ENCODE results near the gene DCTN5.
A peak's percentile ranks its signal among the peaks of the same experiment; 100 is the strongest.
"Not testable (repeated sequence)": the region's sequence is repeated elsewhere in the genome, so short reads cannot be mapped to it uniquely, and the experiment has no call there.

The DCTN5 gene

GRCh38 chr16:23710008-23710407 lies 68.7 kb downstream of the DCTN5 start:
- no peaks in the 10 kb centered on the region for H3K79me1 ChIP-seq (ENCODE audit: low read length)
- no peak overlapping the region for H2AK5ac ChIP-seq (ENCODE audit: low read length)
- H2BK120ac ChIP-seq (ENCODE audit: low read depth, low read length) = no peak overlapping the region
- H2BK5ac ChIP-seq (ENCODE audit: low read length) = no peak overlapping the region
- no peak overlapping the region for H4K8ac ChIP-seq (ENCODE audit: low read depth, low read length)
- H3K27me3 ChIP-seq (ENCODE audit: insufficient read depth, low read length, poor library complexity) = peaks cover 11% of the 10 kb centered on the region
- no peak overlapping the region for H4K5ac ChIP-seq (ENCODE audit: low read length)
- DNase-seq = no peak
- no peak overlapping the region for H3K4me3 ChIP-seq (ENCODE audit: low read length)
- no peak overlapping the region for H3K4me2 ChIP-seq (ENCODE audit: low read length)
- no peaks in the 10 kb centered on the region for H3K79me2 ChIP-seq (ENCODE audit: control insufficient read depth, insufficient read depth, low read length)
- no peak overlapping the region for H3K23ac ChIP-seq (ENCODE audit: low read length)
- H3K36me3 ChIP-seq (ENCODE audit: control insufficient read depth, insufficient read depth, low read length) = no peaks in the 10 kb centered on the region
- H3K9ac ChIP-seq (ENCODE audit: low read length) = no peak overlapping the region
- no peak overlapping the region for H2BK15ac ChIP-seq (replicated peaks; ENCODE audit: low read depth)
- no peak overlapping the region for H3K27ac ChIP-seq (ENCODE audit: low read depth, low read length)
- no peak overlapping the region for H3K18ac ChIP-seq (ENCODE audit: low read length)
- H3K4me1 ChIP-seq (ENCODE audit: control insufficient read depth, low read depth, low read length) = no peaks in the 10 kb centered on the region
- no peak overlapping the region for H3K56ac ChIP-seq (ENCODE audit: low read length)
- no peak overlapping the region for H3K4ac ChIP-seq (ENCODE audit: low read depth, low read length)
- WGBS (ENCODE audit: extremely low coverage, insufficient coverage, low lambda C conversion rate) = no CpG with 5 or more reads among the region's 2 CpGs

- Histone ChIP-seq H2BK120ac (ENCODE audit: low read depth, low read length) (no peak overlapping the region), H3K79me2 (ENCODE audit: control insufficient read depth, insufficient read depth, low read length) (no peaks in the 10 kb centered on the region), H3K4me3 (ENCODE audit: low read length) (no peak overlapping the region), H2BK5ac (ENCODE audit: low read length) (no peak overlapping the region), H3K4me2 (ENCODE audit: low read length) (no peak overlapping the region), H3K23ac (ENCODE audit: low read length) (no peak overlapping the region), H3K27ac (ENCODE audit: low read depth, low read length) (no peak overlapping the region), H4K8ac (ENCODE audit: low read depth, low read length) (no peak overlapping the region), H3K4me1 (ENCODE audit: control insufficient read depth, low read depth, low read length) (no peaks in the 10 kb centered on the region), H3K4ac (ENCODE audit: low read depth, low read length) (no peak overlapping the region), H3K36me3 (ENCODE audit: control insufficient read depth, insufficient read depth, low read length) (no peaks in the 10 kb centered on the region), H3K18ac (ENCODE audit: low read length) (no peak overlapping the region), H2AK5ac (ENCODE audit: low read length) (no peak overlapping the region), H3K27me3 (ENCODE audit: insufficient read depth, low read length, poor library complexity) (peaks cover 11% of the 10 kb centered on the region), H4K5ac (ENCODE audit: low read length) (no peak overlapping the region), H3K79me1 (ENCODE audit: low read length) (no peaks in the 10 kb centered on the region), H3K56ac (ENCODE audit: low read length) (no peak overlapping the region), H2BK15ac (replicated peaks; ENCODE audit: low read depth) (no peak overlapping the region), H3K9ac (ENCODE audit: low read length) (no peak overlapping the region)
- no CpG with 5 or more reads among the region's 3 CpGs for WGBS (ENCODE audit: extremely low coverage, insufficient coverage, low lambda C conversion rate)
- no peak for DNase-seq
These were observed 69.2 kb downstream of the DCTN5 start for GRCh38 chr16:23710504-23710903.

GRCh38 chr16:23711785-23712184 lies 70.5 kb downstream of the DCTN5 start:
- H3K79me2 ChIP-seq (ENCODE audit: control insufficient read depth, insufficient read depth, low read length) = no peaks in the 10 kb centered on the region
- no peak overlapping the region for H3K9ac ChIP-seq (ENCODE audit: low read length)
- no peak overlapping the region for H4K8ac ChIP-seq (ENCODE audit: low read depth, low read length)
- peaks cover 11% of the 10 kb centered on the region for H3K27me3 ChIP-seq (ENCODE audit: insufficient read depth, low read length, poor library complexity)
- H3K36me3 ChIP-seq (ENCODE audit: control insufficient read depth, insufficient read depth, low read length) = no peaks in the 10 kb centered on the region
- no peaks in the 10 kb centered on the region for H3K79me1 ChIP-seq (ENCODE audit: low read length)
- H2BK120ac ChIP-seq (ENCODE audit: low read depth, low read length) = no peak overlapping the region
- WGBS (ENCODE audit: extremely low coverage, insufficient coverage, low lambda C conversion rate) = no CpG with 5 or more reads among the region's 4 CpGs
- H4K5ac ChIP-seq (ENCODE audit: low read length) = no peak overlapping the region
- H2BK5ac ChIP-seq (ENCODE audit: low read length) = no peak overlapping the region
- no peak overlapping the region for H3K4me3 ChIP-seq (ENCODE audit: low read length)
- no peak overlapping the region for H3K27ac ChIP-seq (ENCODE audit: low read depth, low read length)
- no peak overlapping the region for H3K4me2 ChIP-seq (ENCODE audit: low read length)
- no peak overlapping the region for H3K56ac ChIP-seq (ENCODE audit: low read length)
- H3K23ac ChIP-seq (ENCODE audit: low read length) = no peak overlapping the region
- H3K18ac ChIP-seq (ENCODE audit: low read length) = no peak overlapping the region
- H3K4me1 ChIP-seq (ENCODE audit: control insufficient read depth, low read depth, low read length) = no peaks in the 10 kb centered on the region
- H3K4ac ChIP-seq (ENCODE audit: low read depth, low read length) = no peak overlapping the region
- no peak overlapping the region for H2AK5ac ChIP-seq (ENCODE audit: low read length)
- no peak overlapping the region for H2BK15ac ChIP-seq (replicated peaks; ENCODE audit: low read depth)
- DNase-seq = no peak

GRCh38 chr16:23712976-23713375 lies 71.7 kb downstream of the DCTN5 start, which contains the start of gene ERN2:
ERN2 (minus strand) TSS chr16:23713222; CDS start chr16:23713187, 35 bp downstream.
- Histone ChIP-seq H3K4ac (ENCODE audit: low read depth, low read length) (no peak within 1 kb of the TSS), H2BK5ac (ENCODE audit: low read length) (no peak within 1 kb of the TSS), H3K4me2 (ENCODE audit: low read length) (peak within 1 kb of the TSS; percentile 59), H2BK15ac (replicated peaks; ENCODE audit: low read depth) (no peak within 1 kb of the TSS), H3K56ac (ENCODE audit: low read length) (peak within 1 kb of the TSS; percentile 67), H3K18ac (ENCODE audit: low read length) (no peak within 1 kb of the TSS), H3K79me1 (ENCODE audit: low read length) (no peaks in the 10 kb centered on the region), H3K79me2 (ENCODE audit: control insufficient read depth, insufficient read depth, low read length) (no peaks in the 10 kb centered on the region), H2BK120ac (ENCODE audit: low read depth, low read length) (no peak within 1 kb of the TSS), H3K27ac (ENCODE audit: low read depth, low read length) (no peak within 1 kb of the TSS), H3K4me3 (ENCODE audit: low read length) (no peak within 1 kb of the TSS), H3K23ac (ENCODE audit: low read length) (no peak within 1 kb of the TSS), H3K27me3 (ENCODE audit: insufficient read depth, low read length, poor library complexity) (peaks cover 11% of the 10 kb centered on the region), H3K9ac (ENCODE audit: low read length) (peak within 1 kb of the TSS; percentile 29), H2AK5ac (ENCODE audit: low read length) (no peak within 1 kb of the TSS), H4K5ac (ENCODE audit: low read length) (no peak within 1 kb of the TSS), H4K8ac (ENCODE audit: low read depth, low read length) (no peak within 1 kb of the TSS), H3K4me1 (ENCODE audit: control insufficient read depth, low read depth, low read length) (no peaks in the 10 kb centered on the region), H3K36me3 (ENCODE audit: control insufficient read depth, insufficient read depth, low read length) (no peaks in the 10 kb centered on the region)
- no CpG with 5 or more reads among the region's 37 CpGs for WGBS (ENCODE audit: extremely low coverage, insufficient coverage, low lambda C conversion rate)
- no peak for DNase-seq

- WGBS (ENCODE audit: extremely low coverage, insufficient coverage, low lambda C conversion rate) = no CpG with 5 or more reads among the region's 5 CpGs
These were observed 75.2 kb downstream of the DCTN5 start for GRCh38 chr16:23716484-23716883.

GRCh38 chr16:23722613-23723240 lies 81.5 kb downstream of the DCTN5 start:
- not testable (repeated sequence) for H3K23ac ChIP-seq (ENCODE audit: low read length); H3K4me1 ChIP-seq (ENCODE audit: control insufficient read depth, low read depth, low read length); H2BK5ac ChIP-seq (ENCODE audit: low read length); H3K79me2 ChIP-seq (ENCODE audit: control insufficient read depth, insufficient read depth, low read length); H3K36me3 ChIP-seq (ENCODE audit: control insufficient read depth, insufficient read depth, low read length); H3K18ac ChIP-seq (ENCODE audit: low read length); H3K79me1 ChIP-seq (ENCODE audit: low read length); DNase-seq; H2BK15ac ChIP-seq (replicated peaks; ENCODE audit: low read depth); H2AK5ac ChIP-seq (ENCODE audit: low read length); H3K9ac ChIP-seq (ENCODE audit: low read length); H4K5ac ChIP-seq (ENCODE audit: low read length); H3K56ac ChIP-seq (ENCODE audit: low read length); H4K8ac ChIP-seq (ENCODE audit: low read depth, low read length); H2BK120ac ChIP-seq (ENCODE audit: low read depth, low read length); H3K27ac ChIP-seq (ENCODE audit: low read depth, low read length); H3K4me2 ChIP-seq (ENCODE audit: low read length); H3K27me3 ChIP-seq (ENCODE audit: insufficient read depth, low read length, poor library complexity); H3K4ac ChIP-seq (ENCODE audit: low read depth, low read length); H3K4me3 ChIP-seq (ENCODE audit: low read length)
- no CpG with 5 or more reads among the region's 9 CpGs for WGBS (ENCODE audit: extremely low coverage, insufficient coverage, low lambda C conversion rate)

More at GRCh38 chr16:23716484-23716883, 75.2 kb downstream of the DCTN5 start:
- Histone ChIP-seq H3K4me2 (ENCODE audit: low read length) (no peak overlapping the region), H3K79me1 (ENCODE audit: low read length) (no peaks in the 10 kb centered on the region), H3K36me3 (ENCODE audit: control insufficient read depth, insufficient read depth, low read length) (no peaks in the 10 kb centered on the region), H3K9ac (ENCODE audit: low read length) (no peak overlapping the region), H3K27ac (ENCODE audit: low read depth, low read length) (no peak overlapping the region), H2BK5ac (ENCODE audit: low read length) (no peak overlapping the region), H3K27me3 (ENCODE audit: insufficient read depth, low read length, poor library complexity) (peaks cover 11% of the 10 kb centered on the region), H3K4ac (ENCODE audit: low read depth, low read length) (no peak overlapping the region), H3K4me3 (ENCODE audit: low read length) (no peak overlapping the region), H2BK120ac (ENCODE audit: low read depth, low read length) (no peak overlapping the region), H3K56ac (ENCODE audit: low read length) (no peak overlapping the region), H4K5ac (ENCODE audit: low read length) (no peak overlapping the region), H2AK5ac (ENCODE audit: low read length) (no peak overlapping the region), H3K4me1 (ENCODE audit: control insufficient read depth, low read depth, low read length) (no peaks in the 10 kb centered on the region), H3K18ac (ENCODE audit: low read length) (no peak overlapping the region), H4K8ac (ENCODE audit: low read depth, low read length) (no peak overlapping the region), H2BK15ac (replicated peaks; ENCODE audit: low read depth) (no peak overlapping the region), H3K23ac (ENCODE audit: low read length) (no peak overlapping the region), H3K79me2 (ENCODE audit: control insufficient read depth, insufficient read depth, low read length) (no peaks in the 10 kb centered on the region)
- DNase-seq = no peak

Measured in mesendoderm (in vitro differentiated cells).